Right lobe of liver (tissue), 4 donors: ENCODE measurements around the gene PRDM16.

Source experiments
- CTCF ChIP-seq, 4 donors: fragments of 200-600 bp in 3 of 4; fragments of 450-650 bp in 1 of 4; IDR thresholded peaks; one replicate each; pipeline versions ENCODE4 v1.5.1 to v1.8.0; 2016 to 2022; ENCODE audit warnings: antibody characterized with exemption in 4 of 4, mild to moderate bottlenecking in 2 of 4
- POLR2A ChIP-seq: fragments of 450-650 bp; IDR thresholded peaks from one replicate; pipeline ENCODE4 v1.6.1; 2017; ENCODE audit warnings: antibody characterized with exemption, mild to moderate bottlenecking
- donor health status: DM: no; HTN: no; CAD: no.
- donor health status: DM: no; HTN: no; CAD: no.
- donor health status: DM: no; HTN: yes; CAD: no.

GRCh38 chr1:3027611-3028371 lies 41.2 kb upstream of the PRDM16 start:
- no peak for TF ChIP-seq POLR2A
- no peak for TF ChIP-seq CTCF (IDR thresholded peaks at IDR 0.05)
